Chondrocyte (in vitro differentiated cells): ENCODE measurements around the gene DUOX1. TPM values are rescaled to one million over a fixed set of nuclear protein-coding genes. Genes with fewer than 3 reads are reported as not detected.

Experiments
- DNase-seq: peaks from one replicate; pipeline ENCODE4 v3.0.0; 2021; ENCODE audit warnings: mixed read lengths, low spot score
- H3K27ac Mint-ChIP-seq: one replicate; pipeline ENCODE4 v1.8.0; 2021; ENCODE audit warnings: mild to moderate bottlenecking, moderate library complexity, mixed read lengths; ENCODE audit not compliant: unreplicated experiment
- H3K27me3 Mint-ChIP-seq: 2 replicates; pipeline ENCODE4 v1.8.0; 2021; ENCODE audit warnings: low read depth, mixed read lengths
- H3K36me3 Mint-ChIP-seq: 2 replicates; pipeline ENCODE4 v1.8.0; 2021; ENCODE audit warnings: low read depth, mixed read lengths
- H3K4me1 Mint-ChIP-seq: 2 replicates; pipeline ENCODE4 v1.8.0; 2021; ENCODE audit warnings: low read depth, mild to moderate bottlenecking, mixed read lengths
- H3K4me3 Mint-ChIP-seq: one replicate; pipeline ENCODE4 v1.8.0; 2021; ENCODE audit warnings: mild to moderate bottlenecking, moderate library complexity, mixed read lengths; ENCODE audit not compliant: unreplicated experiment
- H3K9me3 Mint-ChIP-seq: 2 replicates; pipeline ENCODE4 v1.8.0; 2021; ENCODE audit warnings: low read depth, mixed read lengths
- total RNA-seq: library from RNA; stranded (reverse); gene quantifications from 3 replicates; pipeline ENCODE4 v1.2.1, GENCODE V29; 2021
- TF ChIP-seq, protein P1 (sequence below): fragments of 200-600 bp; sonication (generic); IDR thresholded peaks from 2 replicates; pipeline ENCODE4 v1.5.0; 2021; ENCODE audit warnings: antibody characterized with exemption, mild to moderate bottlenecking, moderate library complexity

The DUOX1 gene
- total RNA-seq, 1 donor from 2014 or later = not detected

DNA sequence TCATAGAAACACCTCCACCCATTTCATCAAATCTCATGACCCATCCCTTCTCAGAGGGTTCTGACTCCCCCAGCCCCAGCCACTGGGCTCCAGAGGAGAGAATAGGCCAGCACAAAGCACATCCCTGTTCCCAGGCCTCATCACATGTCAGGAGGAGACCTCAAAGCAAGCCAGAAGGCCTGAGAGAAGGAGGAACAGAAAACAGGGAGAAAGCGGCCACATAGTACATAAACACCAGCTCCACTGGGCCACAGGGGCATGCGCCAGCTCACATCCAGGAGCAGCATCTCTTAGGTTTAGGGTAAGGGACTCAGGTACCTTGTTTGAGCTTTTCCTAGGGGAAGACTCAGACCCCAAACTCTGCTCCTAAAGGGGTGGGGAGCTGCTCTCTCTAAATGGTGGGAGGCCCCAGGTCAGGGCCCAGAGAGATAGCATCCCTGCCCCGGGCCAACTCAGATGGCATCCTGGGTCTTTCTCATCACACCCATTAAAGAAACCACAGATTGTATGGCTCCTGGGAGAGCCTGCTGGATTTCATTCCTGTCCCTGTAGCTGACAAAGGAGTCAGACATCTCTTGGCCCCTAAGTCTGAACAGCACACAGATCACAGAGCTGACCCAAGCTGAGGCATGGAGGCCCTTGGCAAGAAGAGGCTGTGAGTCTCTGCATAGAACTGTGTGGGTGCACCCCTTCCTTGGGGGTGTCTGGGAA lies 55.4 kb downstream of the DUOX1 start:
- H3K9me3 Mint-ChIP-seq = no peaks in the 10 kb centered on the region
- TF ChIP-seq, protein P1, sequence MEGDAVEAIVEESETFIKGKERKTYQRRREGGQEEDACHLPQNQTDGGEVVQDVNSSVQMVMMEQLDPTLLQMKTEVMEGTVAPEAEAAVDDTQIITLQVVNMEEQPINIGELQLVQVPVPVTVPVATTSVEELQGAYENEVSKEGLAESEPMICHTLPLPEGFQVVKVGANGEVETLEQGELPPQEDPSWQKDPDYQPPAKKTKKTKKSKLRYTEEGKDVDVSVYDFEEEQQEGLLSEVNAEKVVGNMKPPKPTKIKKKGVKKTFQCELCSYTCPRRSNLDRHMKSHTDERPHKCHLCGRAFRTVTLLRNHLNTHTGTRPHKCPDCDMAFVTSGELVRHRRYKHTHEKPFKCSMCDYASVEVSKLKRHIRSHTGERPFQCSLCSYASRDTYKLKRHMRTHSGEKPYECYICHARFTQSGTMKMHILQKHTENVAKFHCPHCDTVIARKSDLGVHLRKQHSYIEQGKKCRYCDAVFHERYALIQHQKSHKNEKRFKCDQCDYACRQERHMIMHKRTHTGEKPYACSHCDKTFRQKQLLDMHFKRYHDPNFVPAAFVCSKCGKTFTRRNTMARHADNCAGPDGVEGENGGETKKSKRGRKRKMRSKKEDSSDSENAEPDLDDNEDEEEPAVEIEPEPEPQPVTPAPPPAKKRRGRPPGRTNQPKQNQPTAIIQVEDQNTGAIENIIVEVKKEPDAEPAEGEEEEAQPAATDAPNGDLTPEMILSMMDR = no peak
- no peaks in the 10 kb centered on the region for H3K36me3 Mint-ChIP-seq
- no peak overlapping the region for H3K27ac Mint-ChIP-seq
- DNase-seq = no peak
- H3K4me3 Mint-ChIP-seq = no peak overlapping the region
- no peaks in the 10 kb centered on the region for H3K27me3 Mint-ChIP-seq
- H3K4me1 Mint-ChIP-seq = peaks cover 31% of the 10 kb centered on the region

DNA sequence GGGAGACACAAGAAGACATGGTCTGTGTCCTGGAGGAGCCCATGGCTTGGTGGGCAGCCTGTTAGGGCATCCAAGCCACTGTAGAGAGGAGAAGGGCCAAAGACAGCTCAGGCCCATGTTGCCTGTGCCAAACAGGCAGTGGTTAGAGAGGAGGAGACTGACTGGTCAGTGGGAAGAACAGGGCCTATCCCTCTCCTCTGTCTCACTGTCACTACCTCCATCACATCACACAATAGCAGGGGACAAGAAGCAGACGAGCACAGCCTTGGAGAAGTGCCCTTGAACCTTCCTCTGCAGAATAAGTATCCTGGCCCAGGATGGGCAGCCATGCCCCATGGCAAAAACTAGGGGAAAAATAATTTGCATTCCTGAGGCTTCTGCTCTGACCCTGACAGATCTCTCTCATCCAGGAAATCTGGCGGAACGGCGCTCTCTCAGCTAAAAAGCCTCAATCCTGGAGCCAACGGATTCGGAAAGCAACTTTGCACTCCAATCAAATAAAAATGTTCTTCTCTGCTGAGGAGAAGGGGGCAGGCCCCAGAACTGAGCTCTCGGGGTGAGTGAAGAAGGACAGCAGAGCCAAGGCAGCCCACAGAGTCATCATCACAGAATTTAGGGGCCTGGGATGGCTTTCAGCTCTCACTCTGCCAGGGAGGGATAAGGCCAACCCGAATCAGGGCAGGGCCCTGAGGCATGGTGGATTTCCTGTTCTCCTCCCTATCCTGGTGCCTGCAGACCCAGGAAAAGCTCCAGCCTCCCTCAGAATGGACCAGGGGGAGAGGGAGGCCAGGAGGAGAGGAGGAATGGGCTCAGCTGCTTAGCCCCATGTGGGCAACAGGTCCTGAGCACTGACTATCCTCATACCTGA lies 56.3 kb downstream of the DUOX1 start:
- H3K4me3 Mint-ChIP-seq = peak overlapping the region; percentile 75
- no peak for DNase-seq
- H3K36me3 Mint-ChIP-seq = no peaks in the 10 kb centered on the region
- H3K4me1 Mint-ChIP-seq = peaks cover 31% of the 10 kb centered on the region
- H3K27me3 Mint-ChIP-seq = no peaks in the 10 kb centered on the region
- H3K27ac Mint-ChIP-seq = peak overlapping the region; percentile 69
- no peaks in the 10 kb centered on the region for H3K9me3 Mint-ChIP-seq
- TF ChIP-seq, protein P1 = no peak

DNA sequence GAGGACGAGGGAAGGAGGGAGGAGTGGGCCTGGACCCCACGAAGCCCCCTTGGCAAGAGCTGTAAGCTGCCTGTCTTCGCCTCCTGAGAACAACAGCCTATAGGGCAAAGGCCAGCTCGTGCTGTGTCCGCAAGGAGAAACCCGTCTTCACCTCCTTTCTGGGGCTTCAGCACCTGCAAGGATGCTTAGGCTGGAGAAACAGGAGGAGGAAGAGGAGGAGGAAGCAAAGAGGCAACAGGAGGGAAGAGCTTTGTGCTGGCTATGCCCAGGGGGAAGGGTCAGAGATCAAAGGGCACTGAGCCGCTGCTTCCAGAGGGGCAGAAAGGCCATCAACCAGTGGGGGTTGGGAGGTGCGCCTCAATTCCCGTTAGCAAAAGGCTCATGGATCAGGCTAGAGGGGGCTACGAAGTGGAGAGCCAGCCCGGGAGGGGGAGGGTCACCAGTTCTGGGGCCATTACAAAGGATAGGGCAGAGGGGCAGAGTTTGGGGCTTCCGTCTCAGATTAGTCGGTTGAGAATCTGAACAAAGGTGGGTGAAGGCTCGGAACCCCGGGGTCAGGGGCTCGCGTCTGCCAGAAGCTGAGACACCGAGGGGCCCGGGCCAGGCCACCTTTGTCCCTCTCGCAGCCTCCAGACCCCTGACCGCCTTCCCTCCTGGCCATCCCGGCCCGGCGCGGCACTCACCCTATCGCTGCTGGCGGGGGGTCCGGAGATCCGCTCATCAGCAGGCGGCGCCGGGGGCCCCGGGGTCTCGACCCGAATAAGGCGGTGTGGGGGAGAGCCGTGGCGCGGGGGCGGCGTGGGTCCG lies 57.2 kb downstream of the DUOX1 start:
- Mint-ChIP-seq H3K9me3 (no peaks in the 10 kb centered on the region), H3K4me1 (peaks cover 26% of the 10 kb centered on the region), H3K4me3 (peak overlapping the region; percentile 75), H3K27ac (no peak overlapping the region), H3K27me3 (no peaks in the 10 kb centered on the region), H3K36me3 (no peaks in the 10 kb centered on the region)
- no peak for DNase-seq
- TF ChIP-seq, protein P1 = no peak

DNA sequence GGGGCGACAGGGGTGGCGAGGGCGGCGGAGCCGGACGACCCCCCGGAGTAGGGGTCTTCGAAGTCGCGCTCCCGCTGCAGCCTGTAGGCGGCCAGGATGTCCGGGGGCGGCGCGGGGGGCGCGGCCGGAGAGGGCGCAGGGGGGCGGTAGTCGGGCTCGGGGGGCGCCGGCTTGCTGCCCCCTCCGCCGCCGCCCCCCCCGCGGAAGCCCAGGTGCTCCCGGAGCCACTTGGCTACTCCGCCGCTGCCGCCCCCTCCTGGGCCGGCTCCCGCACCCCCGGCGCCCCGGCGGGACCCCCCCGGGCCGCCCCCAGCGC lies 57.7 kb downstream of the DUOX1 start:
- H3K27me3 Mint-ChIP-seq = no peaks in the 10 kb centered on the region
- no peak overlapping the region for H3K27ac Mint-ChIP-seq
- H3K36me3 Mint-ChIP-seq = no peaks in the 10 kb centered on the region
- H3K4me1 Mint-ChIP-seq = peaks cover 24% of the 10 kb centered on the region
- TF ChIP-seq, protein P1 = peak; percentile 29
- no peaks in the 10 kb centered on the region for H3K9me3 Mint-ChIP-seq
- H3K4me3 Mint-ChIP-seq = no peak overlapping the region
- DNase-seq = no peak
